ENCODE data around the gene PRCD.

DNA sequence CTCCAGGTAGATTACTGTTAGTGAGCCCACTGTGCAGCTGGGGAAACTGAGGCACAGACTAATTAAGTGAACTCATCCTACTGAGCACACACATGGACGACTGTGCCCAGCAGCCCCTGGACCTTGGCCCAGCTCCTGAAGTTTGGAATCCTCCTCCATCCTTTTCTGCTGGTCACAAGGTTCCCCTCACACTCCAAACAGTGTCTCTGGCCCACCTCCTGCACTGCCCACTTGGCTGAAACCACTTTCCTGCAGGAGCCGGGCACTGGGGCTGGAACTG lies 42.2 kb upstream of the PRCD start:
- TF ChIP-seq POLR2AphosphoS5 (IDR thresholded peaks at IDR 0.05) (no peak), CTCF (IDR thresholded peaks at IDR 0.05) (no peak), EP300 (IDR thresholded peaks at IDR 0.05) (no peak), POLR2A (IDR thresholded peaks at IDR 0.05) (no peak)
